HG02623 (cell line): ENCODE results near the gene KCNH2.

ENCODE experiments used
- ATAC-seq: cut with Tn5 transposase; IDR thresholded peaks from one replicate; pipeline ENCODE4 v1.9.1; 2021; ENCODE audit warnings: moderate library complexity; ENCODE audit not compliant: unreplicated experiment

KCNH2 gene

DNA sequence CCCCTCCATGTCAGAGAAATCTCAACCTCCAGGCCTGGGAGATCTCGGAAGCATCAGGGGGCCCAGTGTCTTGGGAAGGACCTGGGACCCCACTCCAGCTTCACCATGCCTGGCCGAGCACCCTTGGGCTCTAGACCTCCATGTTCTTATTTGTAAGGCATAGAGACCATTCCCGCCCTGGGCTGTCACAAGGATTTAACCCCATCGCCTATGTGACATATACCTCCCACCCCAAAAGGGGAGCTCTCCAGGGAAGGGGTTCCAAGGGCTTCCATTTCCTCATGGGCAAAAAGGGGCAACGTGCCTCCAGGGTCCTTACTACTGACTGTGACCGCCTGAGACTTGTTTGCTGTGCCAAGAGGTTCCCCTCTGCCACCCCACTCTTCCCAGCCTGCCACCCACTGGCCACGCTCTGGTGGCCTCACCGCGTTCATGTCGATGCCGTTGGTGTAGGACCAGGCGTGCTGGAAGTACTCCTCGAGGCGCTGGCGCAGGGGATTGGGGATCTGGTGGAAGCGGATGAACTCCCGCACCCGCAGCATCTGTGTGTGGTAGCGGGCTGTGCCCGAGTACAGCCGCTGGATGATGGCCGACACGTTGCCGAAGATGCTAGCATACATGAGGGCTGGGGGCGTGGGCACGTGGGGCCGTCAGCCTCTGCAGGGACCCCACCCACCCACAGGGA is 27.5 kb downstream of the KCNH2 start:
- no peak for ATAC-seq

GRCh38 chr7:150949971-150950491 is 28.1 kb downstream of the KCNH2 start:
- no peak for ATAC-seq

DNA sequence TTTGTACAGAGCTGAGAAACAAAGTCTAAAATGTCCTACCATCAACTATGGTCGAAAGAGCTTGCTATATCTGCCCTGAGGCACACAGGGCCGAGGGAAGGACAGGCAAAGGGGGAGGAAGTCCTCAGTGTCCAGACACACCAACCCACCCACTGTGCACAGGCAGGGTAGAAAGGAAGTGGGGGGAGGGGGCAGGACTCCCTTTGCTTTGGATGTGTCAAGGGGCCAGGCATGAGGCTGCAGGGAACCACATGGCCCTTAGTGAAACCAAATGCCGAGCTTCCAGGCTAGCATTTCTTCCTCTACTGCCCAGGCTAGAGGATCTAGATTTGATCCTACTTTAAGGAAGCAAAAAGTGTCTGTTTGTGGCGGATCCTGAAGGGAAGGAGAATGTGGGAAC is 28.6 kb downstream of the KCNH2 start:
- ATAC-seq = no peak

GRCh38 chr7:150948791-150949251 is 29.3 kb downstream of the KCNH2 start:
- no peak for ATAC-seq

DNA sequence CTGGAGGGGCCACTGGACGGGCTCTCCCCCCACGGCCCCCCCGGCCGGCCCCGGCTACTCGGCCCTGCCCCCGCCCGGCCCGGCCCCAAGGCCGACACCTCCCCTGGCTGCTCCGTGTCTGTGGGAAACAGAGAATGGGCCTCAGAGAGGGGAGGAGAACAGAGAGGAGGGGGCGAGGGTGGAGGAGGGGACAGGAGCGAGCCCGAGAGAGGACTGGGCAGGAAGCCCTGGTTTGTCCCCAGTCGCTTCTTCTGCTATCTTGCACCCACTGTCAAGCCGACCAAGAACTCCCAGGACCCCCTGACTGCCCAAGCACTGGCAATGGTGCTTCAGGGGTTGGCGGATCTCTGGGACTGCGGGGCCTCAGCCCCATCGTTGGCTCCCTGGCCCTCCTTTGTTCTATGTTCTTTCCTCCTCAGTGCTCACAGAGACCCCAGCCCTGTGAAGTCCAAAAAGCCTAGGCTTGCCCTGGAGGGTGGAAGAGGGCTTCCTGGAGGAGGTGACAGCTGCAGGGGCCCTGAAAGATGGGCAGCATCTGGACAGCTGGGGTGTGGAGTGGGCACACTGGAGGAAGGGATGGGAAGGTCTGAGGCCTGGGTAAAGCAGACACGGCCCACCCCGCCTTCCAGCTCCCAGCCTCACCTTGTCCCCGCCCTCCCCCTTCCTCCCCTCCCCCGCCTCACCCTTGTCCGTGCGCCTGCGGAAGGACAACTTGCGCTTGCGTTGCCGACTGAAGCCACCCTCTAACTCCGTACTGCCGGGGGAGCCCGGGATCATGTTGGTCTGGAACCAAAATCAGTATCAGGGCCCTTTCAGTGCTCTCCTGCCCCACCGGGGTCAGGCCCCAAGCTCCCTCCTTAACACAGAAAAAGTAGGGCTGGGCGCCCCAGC is 30.1 kb downstream of the KCNH2 start:
- no peak for ATAC-seq

- ATAC-seq = no peak
Observed at GRCh38 chr7:150947241-150947745, 30.8 kb downstream of the KCNH2 start.

GRCh38 chr7:150946421-150947240 is 31.5 kb downstream of the KCNH2 start:
- no peak for ATAC-seq

- ATAC-seq = no peak
Observed at GRCh38 chr7:150945853-150946420, 32.2 kb downstream of the KCNH2 start.

DNA sequence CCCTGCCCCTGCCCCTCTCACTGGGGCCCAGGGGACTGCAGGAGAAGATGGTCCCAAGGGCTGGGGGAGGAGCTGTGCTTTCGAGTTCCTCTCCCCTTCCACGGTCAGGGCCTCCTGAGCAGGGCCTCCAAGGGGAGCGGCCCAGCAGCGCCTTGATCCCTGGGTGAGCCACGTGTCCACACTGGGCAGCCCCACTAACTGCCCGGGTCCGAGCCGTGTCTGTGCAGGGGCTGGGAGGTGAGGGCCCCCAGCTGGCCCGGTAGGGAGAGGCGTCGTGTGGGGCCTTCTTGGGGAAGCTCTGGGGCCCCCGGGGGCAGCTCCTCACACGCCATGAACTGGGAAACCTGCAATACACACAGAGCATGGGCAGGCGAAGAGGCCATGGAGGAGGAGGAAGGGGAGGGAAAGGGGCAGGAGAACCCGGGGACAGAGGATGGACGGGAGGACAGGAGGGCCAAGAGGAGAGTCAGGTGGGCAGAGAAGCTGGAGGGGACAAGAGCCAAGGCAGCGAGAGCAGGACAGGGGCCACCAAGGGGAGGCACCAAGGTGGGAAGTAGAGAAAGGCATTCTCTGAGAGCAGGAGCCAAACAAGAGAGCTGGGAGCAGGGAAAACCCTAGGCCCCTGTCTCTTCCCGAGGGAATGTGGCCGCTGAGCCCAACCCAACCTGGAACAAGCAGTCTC is 32.8 kb downstream of the KCNH2 start:
- no peak for ATAC-seq

DNA sequence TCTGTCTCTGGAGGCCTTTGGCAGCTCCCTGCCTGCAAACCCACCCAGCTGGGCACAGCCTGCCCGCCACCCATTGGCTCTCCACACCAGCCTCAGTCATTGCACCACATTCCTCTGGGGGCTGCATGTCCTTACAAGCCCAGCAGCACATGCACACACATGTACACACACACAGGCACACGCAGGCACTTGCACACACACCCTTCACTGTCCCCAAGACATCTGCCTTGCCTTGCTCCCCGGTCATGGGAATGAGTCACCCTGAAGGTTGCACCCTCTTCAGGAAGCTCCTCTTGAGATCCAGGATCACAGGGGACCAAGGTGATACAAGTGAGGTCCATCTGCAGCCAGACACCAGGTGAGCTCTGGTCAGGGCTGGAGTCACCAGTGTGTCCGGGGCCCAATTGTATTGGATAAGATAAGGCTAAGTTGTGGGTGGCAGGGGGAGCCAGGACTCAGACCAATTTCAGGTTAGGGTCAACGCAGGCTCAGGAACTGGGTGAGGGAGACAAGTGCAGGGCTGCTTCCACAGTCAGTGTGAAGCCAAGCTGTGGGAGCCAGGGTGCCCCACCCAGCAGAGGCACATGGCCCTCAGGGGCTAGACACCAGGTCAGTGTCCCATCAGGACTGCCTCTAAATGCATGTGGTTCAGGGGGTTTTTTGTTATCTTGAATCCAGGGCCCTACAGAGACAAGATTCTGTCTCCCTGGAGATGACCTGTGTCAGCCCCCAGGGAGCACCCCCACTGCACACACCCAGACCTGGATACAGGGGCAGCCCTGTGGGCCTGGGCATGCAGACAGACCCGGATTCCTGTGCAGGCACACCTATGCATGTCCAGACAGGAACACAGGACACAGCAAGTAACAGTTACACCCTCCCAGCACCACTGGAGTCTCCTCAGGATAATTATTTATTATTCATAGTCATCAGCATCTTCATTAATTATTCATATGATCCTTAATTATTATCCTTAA is 33.8 kb downstream of the KCNH2 start:
- ATAC-seq = no peak

GRCh38 chr7:150943453-150943814 is 34.7 kb downstream of the KCNH2 start:
- ATAC-seq = no peak

DNA sequence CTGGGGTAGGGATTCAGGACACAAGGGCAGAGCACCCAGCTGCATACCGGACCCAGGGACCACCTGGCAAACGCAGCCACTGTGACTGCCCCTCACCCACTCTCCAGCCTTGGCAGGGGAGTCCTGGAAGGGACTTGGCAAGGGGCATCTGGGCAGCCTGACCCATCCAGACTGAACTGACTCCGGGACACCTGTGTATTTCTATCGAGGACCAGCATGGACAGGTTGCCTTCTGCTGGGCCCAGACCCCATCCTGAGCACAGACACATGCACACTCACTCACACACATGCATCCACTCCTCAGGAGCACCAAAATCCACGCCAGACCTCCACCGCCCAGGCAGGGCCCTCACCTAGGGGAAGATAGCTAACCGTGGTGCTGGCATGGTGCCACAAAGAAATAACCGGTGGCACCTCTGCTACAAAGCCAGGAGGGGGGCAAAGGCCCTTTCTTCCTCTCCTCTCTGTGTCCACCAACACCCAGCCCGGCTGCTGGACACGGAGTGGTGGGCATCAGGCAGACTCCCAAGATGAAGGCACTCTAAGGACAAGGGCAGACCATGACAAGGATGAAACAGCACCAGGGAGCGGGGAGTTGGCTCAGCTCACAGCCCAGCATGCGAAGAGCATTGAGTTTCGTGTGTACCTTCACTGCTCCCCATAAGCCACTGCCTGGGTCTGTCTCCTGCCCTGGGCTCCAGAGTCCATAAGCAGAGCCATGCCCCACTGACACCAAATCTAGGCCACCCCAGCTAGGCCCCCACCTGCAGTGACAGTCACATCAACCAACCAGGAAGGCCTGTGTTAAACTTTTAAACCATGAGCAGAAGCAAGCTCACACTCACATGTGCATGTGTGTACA is 35.3 kb downstream of the KCNH2 start:
- ATAC-seq = no peak

- no peak for ATAC-seq
Observed at GRCh38 chr7:150942001-150942590, 36.0 kb downstream of the KCNH2 start.

GRCh38 chr7:150941351-150942000 is 36.6 kb downstream of the KCNH2 start:
- no peak for ATAC-seq

GRCh38 chr7:150940431-150941102 is 37.6 kb downstream of the KCNH2 start:
- no peak for ATAC-seq

DNA sequence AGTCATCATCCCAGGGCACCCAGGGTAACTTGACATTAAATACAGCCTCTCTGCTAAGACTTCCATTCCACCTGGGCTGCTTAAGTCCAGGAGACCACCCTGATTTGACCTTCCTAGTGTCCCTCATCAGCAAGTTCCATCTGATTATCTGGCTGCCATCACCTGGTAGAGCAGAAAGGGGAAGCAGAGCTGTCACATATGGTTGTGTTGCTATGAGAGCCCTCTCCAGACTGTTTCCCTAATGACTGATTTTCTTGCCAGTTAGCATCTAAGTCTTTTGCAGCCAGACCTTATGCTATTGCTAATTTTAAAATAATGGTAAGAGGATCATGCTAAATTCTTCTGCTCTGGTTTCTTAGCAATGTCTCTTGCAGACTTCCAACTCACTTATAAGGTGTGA is 38.7 kb downstream of the KCNH2 start:
- no peak for ATAC-seq
